ENCODE results near the gene SRGAP1.
A peak's percentile ranks its signal among the peaks of the same experiment; 100 is the strongest.

The SRGAP1 gene

DNA sequence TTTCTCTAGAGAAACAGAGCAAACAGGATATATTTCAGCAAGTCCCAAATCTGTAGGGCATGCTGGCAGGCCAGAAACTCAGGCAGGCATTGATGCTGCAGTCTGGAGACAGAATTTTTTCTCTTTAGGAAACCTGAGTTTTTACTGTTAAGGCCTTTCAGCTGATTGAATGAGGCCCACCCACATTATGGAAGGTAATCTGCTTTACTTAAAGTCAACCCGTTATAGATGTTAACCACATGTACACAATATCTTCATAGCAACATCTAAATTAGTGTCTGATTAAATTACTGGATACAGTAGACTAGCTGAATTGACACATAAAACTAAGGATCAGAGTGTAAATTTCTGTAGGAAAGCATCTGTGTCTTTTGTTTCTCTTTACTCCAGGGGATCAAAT, 65.2 kb downstream of the SRGAP1 start:
- DNase-seq, result no peak

DNA sequence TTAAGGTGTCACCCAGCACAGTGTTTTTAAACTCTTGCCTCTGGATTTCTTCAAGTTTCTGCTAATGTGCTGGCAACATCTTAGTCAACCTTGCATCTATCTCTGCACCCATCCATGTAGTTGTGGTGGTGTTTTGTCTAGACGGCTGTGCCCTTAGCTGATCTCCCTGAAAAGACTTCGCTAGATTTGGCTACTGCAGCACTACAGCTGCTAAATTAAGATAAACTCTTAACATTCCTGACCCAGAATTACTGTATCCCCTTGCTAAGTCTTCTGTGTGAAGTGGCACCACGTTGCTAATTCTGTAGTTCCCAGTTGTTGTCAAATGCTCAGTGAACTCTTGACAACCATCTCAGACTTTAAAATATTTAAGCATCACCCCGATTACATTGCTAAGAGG, 66.8 kb downstream of the SRGAP1 start:
- no peak for DNase-seq

DNA sequence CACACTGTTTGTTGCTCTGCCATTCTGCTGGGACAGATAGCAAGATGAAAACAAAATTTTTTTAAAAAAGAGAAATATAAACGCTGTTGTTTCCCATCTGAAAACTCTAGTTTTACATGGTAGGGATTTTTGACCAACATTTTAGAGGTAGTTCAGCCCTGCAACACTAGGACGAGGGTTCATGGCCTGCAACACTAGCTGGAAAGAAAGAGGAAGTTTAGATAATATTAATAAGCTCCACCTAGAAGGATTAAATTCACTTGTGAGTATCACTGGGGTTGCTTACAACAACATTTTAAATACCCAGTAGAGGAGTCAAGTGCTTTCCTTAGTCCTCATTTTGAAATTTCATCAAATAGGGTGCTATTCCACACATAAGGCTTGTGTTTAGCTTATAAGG, 68.2 kb downstream of the SRGAP1 start:
- no peak for DNase-seq

DNA sequence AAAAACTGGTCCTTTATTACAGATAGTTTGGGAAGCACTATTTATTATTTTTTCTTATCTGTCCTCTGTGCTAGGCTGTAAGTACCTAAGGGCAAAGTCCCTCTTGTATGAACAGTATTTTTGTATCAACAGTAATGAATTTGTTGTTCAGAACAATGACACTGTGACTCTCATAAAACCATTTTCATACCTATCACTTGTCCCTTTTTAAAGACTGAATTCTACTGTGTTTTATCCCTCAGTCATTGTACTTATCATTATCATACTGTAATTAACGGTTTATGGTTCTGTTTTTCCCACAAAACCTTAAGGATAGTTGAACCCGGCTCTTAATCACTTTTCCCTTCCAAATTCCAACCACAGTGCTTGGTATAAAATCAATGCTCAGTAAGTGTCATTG, 69.4 kb downstream of the SRGAP1 start:
- DNase-seq, result no peak

DNA sequence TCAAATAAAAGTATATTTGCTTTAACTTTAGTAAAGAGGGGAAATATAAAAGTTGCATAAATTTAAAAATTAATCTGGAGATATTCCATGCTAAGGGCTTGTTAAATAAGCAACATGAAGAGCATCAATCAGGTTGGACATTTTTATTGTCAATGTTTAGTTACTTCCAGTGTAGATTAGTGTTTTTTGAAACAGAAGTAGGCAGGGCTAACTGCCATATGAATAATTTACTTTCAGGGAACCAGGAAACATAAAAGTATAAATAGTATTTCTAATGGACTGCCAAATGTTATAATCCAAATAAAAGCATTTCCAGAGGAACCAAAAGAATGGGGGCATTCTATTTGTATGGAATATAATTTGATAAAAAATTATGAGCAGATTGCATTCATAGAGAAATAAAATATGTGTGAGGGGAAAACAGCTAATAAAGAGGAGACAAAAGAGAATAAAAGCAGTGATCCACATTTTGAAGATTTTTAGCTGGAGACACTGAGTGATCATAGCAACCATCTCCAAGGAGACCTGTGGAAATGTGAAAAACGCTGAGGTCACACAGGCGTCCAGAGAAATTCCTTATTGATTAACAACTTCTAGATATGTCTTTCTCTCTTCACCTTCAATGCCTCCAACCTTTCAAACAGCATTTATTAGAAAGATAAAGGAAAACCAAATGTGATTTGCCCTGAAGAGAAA, 70.8 kb downstream of the SRGAP1 start:
- DNase-seq, result no peak

DNA sequence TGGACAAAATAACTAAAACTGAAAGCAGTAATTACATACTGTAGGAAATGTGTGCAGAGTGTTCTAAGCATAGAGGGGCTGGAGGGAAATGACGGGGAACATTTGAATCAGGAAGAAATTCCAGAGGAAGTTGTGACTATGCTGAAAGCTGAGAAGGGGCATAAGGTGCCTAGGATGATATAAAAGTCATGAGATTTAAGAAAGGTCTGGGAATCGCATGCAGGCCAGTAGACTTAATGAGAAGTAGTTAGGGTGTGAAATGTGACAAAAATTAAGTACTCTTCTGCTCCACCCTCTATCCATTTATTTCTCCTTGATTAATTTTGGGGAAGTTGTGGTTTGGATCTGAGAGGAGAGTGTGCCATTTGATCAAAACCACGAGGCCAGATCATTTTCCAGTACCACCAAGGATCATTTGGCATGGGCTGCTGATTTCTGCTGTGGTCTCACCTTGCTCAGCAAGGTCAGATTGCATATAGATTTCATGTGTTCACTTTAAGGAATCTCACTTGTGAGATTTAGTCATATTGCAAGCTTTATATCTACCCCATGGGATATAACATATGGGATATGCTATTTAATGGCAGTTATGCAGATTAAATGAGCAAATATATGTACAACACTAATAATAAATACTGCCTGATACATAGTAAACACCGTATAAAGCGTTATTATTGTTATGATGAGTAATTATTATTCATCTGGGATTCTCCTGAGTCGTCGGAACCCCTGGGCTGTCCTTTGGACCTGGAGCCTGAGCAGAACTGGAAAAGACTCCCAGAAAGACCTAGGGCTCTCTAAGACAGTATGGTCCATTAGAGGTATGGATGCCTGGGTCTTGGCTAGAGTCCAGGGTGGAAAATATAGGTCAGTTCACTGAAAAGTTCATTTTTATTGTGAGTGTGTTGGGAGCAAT, 72.3 kb downstream of the SRGAP1 start:
- no peak for DNase-seq

DNA sequence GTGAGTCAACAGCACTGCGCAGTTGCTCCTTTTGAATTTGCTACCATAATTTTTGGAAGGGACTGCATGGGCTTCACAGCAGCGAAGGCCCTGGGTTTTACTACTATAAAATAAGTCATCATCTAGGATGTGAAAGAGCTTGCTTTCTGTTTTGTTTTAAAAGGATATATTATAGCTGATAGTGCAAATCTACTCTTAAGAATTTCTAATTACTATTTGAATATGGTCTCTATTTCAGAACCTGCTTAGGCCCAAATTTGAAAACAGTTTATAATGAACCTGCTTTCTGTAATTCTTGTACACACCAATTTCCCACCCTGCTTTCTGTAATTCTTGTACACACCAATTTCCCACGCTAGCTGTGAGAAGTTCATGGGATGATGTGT, 73.0 kb downstream of the SRGAP1 start:
- no peak for DNase-seq

DNA sequence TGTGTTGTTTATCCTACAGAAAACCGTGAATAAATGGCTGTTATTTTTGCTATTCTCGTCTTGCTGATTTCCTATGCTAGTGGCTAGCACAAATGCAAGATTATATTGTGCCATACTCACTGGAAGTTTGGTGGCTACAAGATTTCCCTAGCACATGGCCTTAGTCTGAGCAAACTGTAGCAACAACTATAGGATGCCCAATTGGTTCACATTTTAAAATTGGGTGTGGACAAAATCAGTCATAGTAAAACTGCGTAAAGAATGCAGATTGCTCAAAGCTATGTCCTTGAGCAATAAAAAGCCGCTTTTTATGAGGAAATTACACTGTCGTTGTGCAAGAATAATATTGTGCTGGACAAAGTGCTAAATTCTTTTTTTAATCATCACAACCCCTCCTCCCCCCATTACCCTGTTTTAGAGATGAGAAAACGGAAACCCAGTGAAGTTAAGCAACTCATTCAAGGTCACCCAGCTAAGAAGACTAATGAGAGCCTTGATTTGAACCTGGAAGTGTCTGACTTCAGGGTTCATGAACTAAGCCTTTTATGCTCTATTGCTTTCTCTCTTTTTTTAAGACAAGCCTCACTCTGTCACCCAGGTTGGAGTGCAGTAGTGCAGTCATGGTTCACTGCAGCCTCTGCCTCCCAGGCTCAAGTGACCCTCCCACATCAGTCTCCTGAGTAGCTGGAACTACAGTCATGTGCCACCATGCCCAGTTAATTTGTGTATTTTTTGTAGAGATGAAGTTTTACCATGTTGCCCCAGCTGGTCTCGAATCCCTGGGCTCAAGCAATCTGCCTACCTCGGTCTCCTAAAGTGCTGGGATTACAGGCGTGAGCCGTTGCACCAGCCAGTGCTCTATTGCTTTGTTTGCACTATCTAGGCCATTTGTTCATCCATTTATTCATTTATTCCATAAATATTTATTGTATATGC, 73.6 kb downstream of the SRGAP1 start:
- DNase-seq, result no peak

DNA sequence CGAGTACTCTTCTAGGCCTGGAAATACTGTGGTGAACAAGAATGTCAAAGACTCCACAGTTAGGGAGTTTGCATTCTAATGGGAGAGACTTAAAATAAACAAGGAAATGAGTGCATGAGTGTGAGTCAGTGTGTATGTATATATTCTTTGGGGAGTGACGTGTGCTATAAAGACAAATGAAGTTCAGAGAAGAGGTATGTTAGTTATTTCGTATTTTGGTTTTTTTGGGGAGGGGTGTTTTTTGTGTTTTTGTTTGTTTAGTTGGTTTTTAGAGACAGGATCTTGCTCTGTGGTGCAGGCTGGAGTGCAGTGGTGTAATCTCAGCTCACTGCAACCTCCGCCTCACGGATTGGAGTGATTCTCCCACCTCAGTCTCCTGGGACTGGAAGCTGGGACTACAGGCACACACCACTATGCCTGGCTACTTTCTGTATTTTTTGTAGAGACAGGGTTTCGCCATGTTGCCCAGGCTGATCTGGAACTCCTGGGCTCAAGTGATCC, 74.3 kb downstream of the SRGAP1 start:
- no peak for DNase-seq

DNA sequence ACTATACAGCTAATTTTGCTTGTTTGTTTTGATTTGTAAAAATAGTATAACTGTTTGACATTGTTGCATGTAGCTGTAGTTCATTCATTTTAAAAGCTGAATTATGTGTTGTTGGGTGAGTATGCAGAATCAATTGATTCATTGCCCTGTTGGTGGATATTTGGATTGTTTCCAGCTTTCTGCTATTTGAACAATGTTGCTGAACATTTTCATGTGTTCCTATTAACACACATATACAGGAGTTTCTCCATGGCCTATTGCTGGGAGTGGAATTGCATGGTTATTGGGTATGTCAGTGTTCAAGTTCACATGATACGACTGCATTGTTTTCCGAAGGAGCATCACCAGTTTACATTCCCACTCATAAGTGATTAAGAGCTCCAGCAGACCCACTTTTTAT, 75.3 kb downstream of the SRGAP1 start:
- DNase-seq, result no peak

DNA sequence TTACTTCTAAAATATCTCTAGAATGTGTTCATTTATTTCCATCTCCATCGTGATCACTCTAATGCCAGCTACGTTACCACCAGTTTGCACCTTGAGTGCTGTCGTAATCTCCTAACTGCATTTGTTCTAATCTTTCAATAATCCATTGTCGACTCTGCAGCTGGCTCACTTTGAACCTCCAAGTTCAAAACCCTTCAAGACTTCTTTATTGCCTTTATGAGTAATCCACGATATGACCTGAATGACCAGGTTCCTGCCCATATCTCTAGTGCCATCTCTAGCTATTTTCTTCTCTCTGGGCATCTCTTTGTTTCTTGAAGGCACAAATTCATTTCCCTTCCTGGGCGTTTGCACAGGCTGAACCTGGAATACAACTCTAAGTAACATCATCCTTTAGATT, 76.7 kb downstream of the SRGAP1 start:
- no peak for DNase-seq

DNA sequence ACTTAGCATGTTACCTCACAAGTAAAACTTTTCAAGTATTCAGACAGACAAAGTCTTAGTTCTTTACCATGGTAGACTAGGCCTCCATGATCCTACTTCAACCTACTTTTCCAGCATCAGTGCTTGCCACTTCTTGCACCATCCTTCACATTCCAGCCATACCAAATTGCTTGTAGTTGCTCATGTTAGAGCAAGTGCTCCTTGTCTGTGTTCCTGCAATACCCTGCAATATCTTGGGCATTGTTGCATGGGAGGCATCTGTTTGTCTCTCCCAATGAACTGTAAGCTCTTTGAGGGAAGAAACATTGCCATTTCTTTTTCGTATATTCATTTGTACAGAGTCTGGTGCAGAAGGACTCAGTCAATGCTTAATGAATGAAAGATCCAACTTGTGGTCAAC, 78.0 kb downstream of the SRGAP1 start:
- no peak for DNase-seq

DNA sequence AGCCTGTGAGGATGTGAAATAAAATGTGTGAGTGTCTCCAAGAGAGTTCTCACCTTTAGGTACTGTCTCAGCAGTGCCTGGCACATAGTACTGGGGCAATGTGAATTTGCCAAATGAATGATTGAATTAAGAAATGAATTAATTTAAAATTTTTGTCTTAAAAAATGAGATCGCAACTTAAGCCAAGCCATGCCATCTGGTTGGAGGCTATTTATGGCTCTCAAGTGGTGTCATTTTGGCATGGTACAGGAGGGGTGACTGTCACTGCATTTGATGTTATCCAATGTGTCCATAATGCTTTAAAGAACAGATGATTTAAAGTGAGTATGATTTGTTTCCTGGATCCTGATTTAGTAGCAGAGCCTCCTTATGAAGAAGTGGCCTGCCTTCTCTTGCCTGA, 80.3 kb downstream of the SRGAP1 start:
- no peak for DNase-seq

DNA sequence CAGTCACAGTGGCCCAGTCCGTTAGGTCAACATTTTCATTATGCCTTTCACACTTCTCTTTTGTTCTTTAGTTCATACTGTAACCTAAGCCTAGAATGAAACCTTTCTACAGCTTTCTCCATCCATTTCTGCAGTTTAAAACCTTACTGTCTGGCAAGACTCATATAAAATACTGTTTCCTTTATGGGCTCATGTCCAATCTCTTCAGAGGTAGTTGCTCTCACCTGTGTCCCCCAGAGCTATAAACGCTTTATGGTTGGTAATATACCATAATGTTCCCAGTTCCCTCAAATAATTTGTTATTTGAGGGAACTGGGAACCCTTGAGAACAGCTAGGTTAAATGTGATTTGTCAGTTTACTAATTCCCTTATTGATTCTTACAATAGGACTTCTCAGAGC, 83.0 kb downstream of the SRGAP1 start:
- DNase-seq, result no peak

DNA sequence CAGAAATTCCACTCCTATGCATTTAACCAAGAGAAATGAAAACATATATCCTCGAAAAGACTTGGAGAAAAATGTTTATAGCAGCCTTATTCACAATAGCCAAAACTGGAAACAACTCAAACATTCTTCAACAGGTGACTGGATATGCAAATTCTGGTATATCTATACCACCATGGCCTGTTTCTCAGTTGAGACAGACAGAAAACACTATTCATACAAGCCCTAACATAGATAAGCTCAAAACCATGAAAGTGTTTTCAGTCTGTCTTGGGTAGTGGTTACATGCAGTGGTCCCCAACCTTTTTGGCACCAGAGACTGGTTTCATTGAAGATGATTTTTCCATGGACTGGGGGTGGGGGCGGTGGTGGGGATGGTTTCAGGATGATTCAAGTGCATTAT, 83.8 kb downstream of the SRGAP1 start:
- no peak for DNase-seq

DNA sequence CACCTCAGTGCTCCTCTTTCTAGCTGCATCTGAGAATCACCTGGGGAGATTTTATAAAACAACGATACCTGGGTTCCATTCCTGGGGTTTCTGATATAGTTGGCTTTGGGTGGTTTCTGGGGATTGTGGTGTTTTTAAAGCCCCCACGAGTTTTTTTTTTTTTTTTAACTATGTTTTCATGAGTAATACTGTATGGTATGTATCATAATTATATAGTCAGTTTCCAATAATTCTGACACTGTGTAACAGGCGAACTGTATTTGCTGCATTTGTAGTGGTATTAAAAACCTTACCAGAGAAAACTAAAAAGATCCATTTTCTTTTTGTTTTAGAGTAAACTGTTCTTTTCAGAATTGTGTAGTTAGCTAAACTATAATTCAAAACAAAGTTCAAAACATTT, 84.9 kb downstream of the SRGAP1 start:
- no peak for DNase-seq

DNA sequence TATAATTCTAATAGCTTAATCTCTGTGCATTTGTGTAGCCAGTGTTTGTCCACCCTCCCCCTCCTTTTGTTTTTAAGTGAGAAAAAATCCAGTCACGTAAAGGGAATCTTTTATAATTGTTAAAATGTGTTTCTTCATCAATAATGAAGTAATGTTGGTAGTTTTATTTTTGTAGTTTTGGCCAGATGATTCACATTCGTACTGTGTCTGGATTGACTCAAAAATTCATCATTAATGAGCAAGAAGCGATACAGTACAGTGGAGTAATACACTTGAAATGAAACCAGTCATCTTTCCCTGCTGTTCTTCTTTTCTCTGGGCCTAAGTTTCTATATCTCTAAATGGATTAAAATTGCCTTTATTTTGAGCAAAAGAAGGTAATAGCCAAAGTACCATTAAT, 86.5 kb downstream of the SRGAP1 start:
- no peak for DNase-seq

DNA sequence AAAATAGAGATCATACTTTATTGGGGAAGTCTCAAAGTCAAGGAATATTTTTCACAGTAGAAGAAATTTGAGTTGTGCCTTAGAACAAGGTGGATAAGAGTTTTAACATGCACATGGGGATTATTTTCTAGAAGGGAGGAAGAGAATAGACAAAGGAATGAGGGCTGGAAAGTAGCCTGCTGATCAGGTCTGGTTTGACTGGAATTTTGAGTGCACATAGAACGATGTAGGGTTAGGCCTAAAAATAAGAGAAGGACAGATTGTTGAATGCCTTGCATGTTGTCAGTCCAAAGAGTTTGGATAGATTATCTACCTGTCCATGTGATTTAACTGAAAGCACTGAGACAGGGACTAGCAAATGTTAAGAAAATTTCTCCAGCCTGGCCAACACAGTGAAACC, 87.2 kb downstream of the SRGAP1 start:
- DNase-seq, result no peak

DNA sequence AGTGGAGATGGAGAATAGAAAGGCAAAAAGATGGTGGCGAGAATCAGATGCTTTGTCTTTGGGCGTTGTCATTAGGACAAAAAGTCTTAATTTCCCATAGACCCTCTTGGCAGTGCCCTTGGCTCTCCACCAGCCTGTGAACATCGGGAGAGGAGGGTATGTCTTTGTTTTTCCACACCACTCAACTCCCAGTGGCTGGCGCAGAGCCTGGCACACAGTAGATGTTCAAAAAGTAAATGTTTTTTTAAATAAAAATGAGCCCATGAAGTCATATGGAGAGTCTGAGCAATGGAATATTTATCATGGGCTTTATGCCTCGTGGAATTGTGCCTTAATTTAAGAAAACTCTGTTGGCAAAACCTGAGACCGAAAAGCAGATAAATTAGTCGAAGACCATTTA, 90.4 kb downstream of the SRGAP1 start:
- no peak for DNase-seq

DNA sequence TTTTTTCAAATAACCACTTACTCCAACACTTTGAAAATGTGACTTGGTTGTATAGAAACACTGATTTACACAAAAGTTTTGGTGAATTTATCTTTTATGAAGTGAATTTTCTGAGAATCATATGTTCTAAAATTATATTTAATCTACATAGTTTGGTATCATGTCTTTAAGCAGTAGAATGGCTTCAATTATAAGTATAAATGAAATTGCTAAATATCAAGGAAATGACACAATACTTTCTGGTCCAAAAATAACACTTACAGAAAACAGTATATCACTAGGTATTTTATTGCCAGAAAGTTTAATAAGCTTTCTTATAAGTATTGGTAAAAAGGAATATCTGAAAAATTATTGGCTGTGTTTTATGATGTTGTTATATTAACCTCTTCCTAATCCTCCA, 90.9 kb downstream of the SRGAP1 start:
- DNase-seq, result no peak

DNA sequence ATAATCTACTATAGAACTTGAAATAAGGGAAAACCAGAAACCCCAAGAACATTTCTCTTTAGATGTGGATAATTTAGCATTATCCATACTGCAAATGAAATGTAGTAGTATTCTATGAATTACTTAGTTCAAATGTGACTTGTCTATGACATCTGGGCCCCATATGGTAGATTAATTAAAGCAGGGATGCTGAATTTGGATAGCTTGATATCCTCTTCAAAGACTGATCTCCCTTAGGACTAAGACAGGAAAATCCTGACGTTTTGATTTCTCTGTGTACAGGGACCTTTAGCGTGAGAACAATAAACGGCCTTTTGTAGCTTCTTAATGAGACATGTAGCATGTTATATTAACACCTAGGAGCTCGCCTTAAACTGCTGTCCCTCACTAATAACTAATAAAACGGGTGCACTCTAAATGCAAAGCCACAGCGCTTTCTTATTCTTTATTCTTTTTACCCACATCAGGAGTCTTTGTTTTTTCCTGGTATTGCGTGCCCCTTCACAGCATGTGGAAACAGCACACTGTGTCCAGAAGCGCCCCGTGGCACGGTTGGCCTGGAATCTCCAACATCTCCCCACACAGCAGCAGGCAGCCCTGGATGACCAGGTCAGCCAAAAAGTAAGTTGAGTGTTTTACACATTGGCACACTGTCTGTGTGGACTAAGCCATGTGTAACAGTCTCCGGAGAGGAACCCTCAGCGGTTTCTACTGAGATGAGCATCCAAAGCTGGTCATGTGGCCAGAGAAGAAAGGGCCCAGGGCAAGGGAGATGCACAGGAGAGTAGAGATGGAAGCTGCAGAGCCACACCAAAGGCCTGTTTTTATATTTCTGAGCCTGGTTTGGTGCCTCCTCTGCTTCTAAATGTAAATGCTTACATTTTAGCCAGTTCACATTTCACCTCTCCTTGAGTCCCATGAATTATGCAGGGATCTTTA, 93.1 kb downstream of the SRGAP1 start:
- DNase-seq, result peak in 2 of 14 donors; percentile 7 to 28
